Trophoblast cell (in vitro differentiated cells and primary cell): ENCODE results near the gene SERPINI2.

Experiments used
- DNase-seq, 2 donors: peaks; one replicate each; pipeline ENCODE4 v3.0.0-alpha.2; 2016
- H2AFZ ChIP-seq: 2 replicates; pipeline ENCODE4 v1.6.1; 2013; ENCODE audit warnings: low read length, moderate library complexity, mild to moderate bottlenecking; ENCODE audit not compliant: insufficient read depth, poor library complexity
- H2AK5ac ChIP-seq: 2 replicates; pipeline ENCODE4 v1.6.1; 2013; ENCODE audit warnings: mild to moderate bottlenecking, low read length
- H2BK120ac ChIP-seq: 2 replicates; pipeline ENCODE4 v1.6.1; 2013; ENCODE audit warnings: low read length, mild to moderate bottlenecking, moderate library complexity; ENCODE audit not compliant: insufficient read depth, poor library complexity
- H2BK12ac ChIP-seq: 2 replicates; pipeline ENCODE4 v1.6.1; 2013; ENCODE audit warnings: mild to moderate bottlenecking, low read length, moderate library complexity
- H2BK5ac ChIP-seq: 2 replicates; pipeline ENCODE4 v1.6.1; 2013; ENCODE audit warnings: low read length, low read depth, moderate library complexity, mild to moderate bottlenecking; ENCODE audit not compliant: poor library complexity
- H3K14ac ChIP-seq: 2 replicates; pipeline ENCODE4 v1.6.1; 2013; ENCODE audit warnings: mild to moderate bottlenecking, low read length
- H3K18ac ChIP-seq: 2 replicates; pipeline ENCODE4 v1.6.1; 2013; ENCODE audit warnings: mild to moderate bottlenecking, low read length
- H3K23ac ChIP-seq: 2 replicates; pipeline ENCODE4 v1.6.1; 2013; ENCODE audit warnings: low read length
- H3K27ac ChIP-seq: 2 replicates; pipeline ENCODE4 v1.5.1; 2013; ENCODE audit warnings: low read depth, mild to moderate bottlenecking, inconsistent platforms, low read length, moderate library complexity
- H3K27me3 ChIP-seq: 2 replicates; pipeline ENCODE4 v1.6.1; 2013; ENCODE audit warnings: inconsistent platforms, mild to moderate bottlenecking, low read length, moderate library complexity; ENCODE audit not compliant: insufficient read depth
- H3K36me3 ChIP-seq, 2 experiments: 1 replicate in 1 of 2; 2 replicates in 1 of 2; pipeline ENCODE4 v1.6.1; 2013; ENCODE audit warnings: low read length in 2 of 2, mild to moderate bottlenecking in 2 of 2, moderate library complexity in 1 of 2; ENCODE audit not compliant: insufficient read depth in 2 of 2, control insufficient read depth in 1 of 2
- H3K4ac ChIP-seq: 2 replicates; pipeline ENCODE4 v1.6.1; 2013; ENCODE audit warnings: low read depth, mild to moderate bottlenecking, low read length, moderate library complexity
- H3K4me1 ChIP-seq, 2 experiments: 1 replicate in 1 of 2; 2 replicates in 1 of 2; pipeline ENCODE4 v1.6.1; 2013; ENCODE audit warnings: low read length in 2 of 2, mild to moderate bottlenecking in 2 of 2, moderate library complexity in 1 of 2; ENCODE audit not compliant: insufficient read depth in 2 of 2, control insufficient read depth in 1 of 2
- H3K4me2 ChIP-seq: 2 replicates; pipeline ENCODE4 v1.6.1; 2013; ENCODE audit warnings: inconsistent platforms, mild to moderate bottlenecking, low read length, moderate library complexity
- H3K4me3 ChIP-seq: 2 replicates; pipeline ENCODE4 v1.5.1; 2013; ENCODE audit warnings: mild to moderate bottlenecking, low read depth, low read length, inconsistent platforms
- H3K79me1 ChIP-seq: one replicate; pipeline ENCODE4 v1.6.1; 2013; ENCODE audit warnings: low read length
- H3K79me2 ChIP-seq: 2 replicates; pipeline ENCODE4 v1.6.1; 2013; ENCODE audit warnings: low read length, mild to moderate bottlenecking; ENCODE audit not compliant: control insufficient read depth, insufficient read depth, poor library complexity
- H3K9ac ChIP-seq: 2 replicates; pipeline ENCODE4 v1.6.1; 2013; ENCODE audit warnings: mild to moderate bottlenecking, low read length
- H3K9me3 ChIP-seq: 2 replicates; pipeline ENCODE4 v1.6.1; 2013; ENCODE audit warnings: low read depth, mild to moderate bottlenecking, control low read depth, inconsistent platforms, low read length; ENCODE audit not compliant: insufficient read depth
- H4K12ac ChIP-seq: 2 replicates; pipeline ENCODE4 v1.6.1; 2013; ENCODE audit warnings: low read depth, mild to moderate bottlenecking, low read length, moderate library complexity
- H4K8ac ChIP-seq: 2 replicates; pipeline ENCODE4 v1.6.1; 2013; ENCODE audit warnings: low read depth, mild to moderate bottlenecking, low read length, moderate library complexity
- H4K91ac ChIP-seq: one replicate; pipeline ENCODE4 v1.6.1; 2013; ENCODE audit warnings: low read depth, mild to moderate bottlenecking, low read length, moderate library complexity
- WGBS: extraction: QIAGEN DNeasy Blood & Tissue Kit; methylation state at CpG from one replicate; pipeline ENCODE4 v1.1.7; 2013; ENCODE audit warnings: missing lambda C conversion rate; ENCODE audit not compliant: insufficient read length, insufficient coverage; ENCODE audit errors: extremely low coverage; 5-methylcytosine and 5-hydroxymethylcytosine counted together

SERPINI2 gene

DNA sequence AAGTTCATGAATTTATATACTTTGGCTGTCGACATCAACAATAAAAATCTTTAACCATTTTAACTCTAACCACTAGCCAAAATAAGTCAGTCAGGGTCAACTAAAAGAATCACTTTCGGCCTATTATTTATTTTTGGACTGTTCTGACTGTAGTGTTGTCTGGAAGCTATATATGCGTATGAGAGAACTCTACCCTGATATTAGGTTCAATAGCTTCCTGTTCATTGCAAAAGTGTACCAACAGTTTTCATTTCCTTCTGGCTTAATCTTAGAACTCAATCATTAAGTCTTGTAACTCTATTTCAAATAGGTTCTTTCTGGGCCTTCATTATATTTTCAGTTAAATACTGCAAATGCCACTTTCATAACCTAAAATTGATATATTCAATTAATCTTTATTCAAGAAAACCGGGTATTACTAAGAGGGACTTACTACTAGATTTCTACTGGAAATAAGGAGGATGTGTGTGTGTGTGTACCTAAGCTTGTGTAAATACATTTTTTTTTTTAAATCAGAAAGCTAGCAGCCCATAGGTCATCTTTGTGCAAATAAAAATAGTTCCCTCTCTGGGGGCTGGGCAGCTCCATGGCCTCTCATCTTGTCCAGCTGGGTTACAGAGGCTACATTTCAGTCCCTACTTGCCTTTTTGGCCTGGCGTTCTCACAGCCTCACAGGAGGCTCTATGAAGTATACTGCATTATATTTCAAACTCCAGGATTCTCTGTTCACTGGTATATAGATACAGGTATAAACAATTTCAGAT lies 5.8 kb downstream of the SERPINI2 start:
- Histone ChIP-seq H3K14ac (no peak overlapping the region), H2BK5ac (no peak overlapping the region), H3K4me1 (no peaks in the 10 kb centered on the region), H3K36me3 (no peaks in the 10 kb centered on the region), H2AK5ac (no peak overlapping the region), H4K12ac (no peak overlapping the region), H2BK12ac (no peak overlapping the region), H3K18ac (no peak overlapping the region), H3K4me3 (no peak overlapping the region), H3K23ac (no peak overlapping the region), H3K4ac (no peak overlapping the region), H4K8ac (no peak overlapping the region), H2AFZ (no peak overlapping the region), H2BK120ac (no peak overlapping the region), H3K79me2 (no peaks in the 10 kb centered on the region), H3K27me3 (no peaks in the 10 kb centered on the region), H3K9ac (no peak overlapping the region), H3K27ac (no peak overlapping the region), H3K9me3 (no peaks in the 10 kb centered on the region), H3K79me1 (no peaks in the 10 kb centered on the region), H3K4me2 (no peak overlapping the region), H4K91ac (no peak overlapping the region)
- no peak for DNase-seq
- no CpG with 5 or more reads among the region's 5 CpGs for WGBS

DNA sequence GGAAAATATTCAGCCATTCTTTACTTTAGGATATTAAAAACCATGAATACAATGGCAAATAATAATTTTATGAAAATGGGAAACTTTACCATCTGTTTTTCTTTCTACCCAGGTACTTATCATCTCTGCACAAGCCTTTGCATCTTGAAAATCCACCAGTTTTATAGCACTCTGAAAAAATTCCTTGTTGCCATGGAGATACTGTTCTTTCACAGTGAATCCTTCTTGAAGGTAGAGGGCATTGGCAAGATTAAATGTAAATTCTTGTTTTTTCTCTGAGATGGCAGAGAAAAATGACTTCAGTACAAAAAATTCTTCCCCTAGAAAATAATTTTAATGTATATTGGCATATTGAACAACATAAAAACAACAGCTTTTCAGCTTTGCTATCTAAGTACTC lies 6.9 kb downstream of the SERPINI2 start:
- no peak overlapping the region for H3K4me2 ChIP-seq
- no peaks in the 10 kb centered on the region for H3K4me1 ChIP-seq
- no peaks in the 10 kb centered on the region for H3K36me3 ChIP-seq
- H3K27ac ChIP-seq, result no peak overlapping the region
- no peak overlapping the region for H4K91ac ChIP-seq
- no peak overlapping the region for H2BK120ac ChIP-seq
- H2AFZ ChIP-seq, result no peak overlapping the region
- no peaks in the 10 kb centered on the region for H3K79me1 ChIP-seq
- H3K79me2 ChIP-seq, result no peaks in the 10 kb centered on the region
- DNase-seq, result no peak
- H3K4me3 ChIP-seq, result no peak overlapping the region
- no peaks in the 10 kb centered on the region for H3K27me3 ChIP-seq
- no peak overlapping the region for H2AK5ac ChIP-seq
- H4K12ac ChIP-seq, result no peak overlapping the region
- no peak overlapping the region for H3K23ac ChIP-seq
- H3K9ac ChIP-seq, result no peak overlapping the region
- H2BK12ac ChIP-seq, result no peak overlapping the region
- no peak overlapping the region for H3K18ac ChIP-seq
- H2BK5ac ChIP-seq, result no peak overlapping the region
- H4K8ac ChIP-seq, result no peak overlapping the region
- no peaks in the 10 kb centered on the region for H3K9me3 ChIP-seq
- H3K14ac ChIP-seq, result no peak overlapping the region
- no peak overlapping the region for H3K4ac ChIP-seq

DNA sequence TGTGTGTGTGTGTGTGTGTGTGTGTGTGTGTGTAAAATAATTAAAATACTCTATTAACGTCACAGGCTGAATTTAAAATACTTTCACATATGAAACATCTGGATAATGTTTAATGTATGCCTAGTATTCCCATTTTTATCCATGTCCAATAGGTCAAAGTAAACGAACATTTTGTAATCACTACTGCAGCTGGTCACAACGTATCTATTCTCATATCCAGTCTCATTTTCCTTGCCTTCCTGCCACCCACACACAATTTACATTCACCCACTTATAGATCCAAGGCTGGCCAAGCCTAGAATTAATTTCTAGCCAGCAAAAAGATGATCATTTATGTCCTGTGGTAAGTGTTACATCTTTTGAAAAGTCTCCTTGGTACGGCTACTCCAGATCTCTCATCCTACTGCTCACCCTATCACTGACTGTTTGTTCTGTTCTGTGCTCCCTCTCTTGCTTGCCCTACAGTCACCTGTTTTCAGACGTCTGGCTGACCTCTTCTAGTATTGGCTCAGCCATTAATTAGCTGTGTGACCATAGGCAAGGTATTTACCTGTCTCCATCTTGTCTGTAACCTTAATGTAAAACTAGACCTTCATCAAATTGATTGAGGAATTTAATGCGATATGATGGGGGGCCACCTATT lies 17.6 kb downstream of the SERPINI2 start:
- Histone ChIP-seq H3K23ac (no peak overlapping the region), H3K36me3 (no peaks in the 10 kb centered on the region), H2BK12ac (no peak overlapping the region), H3K79me1 (no peaks in the 10 kb centered on the region), H3K4me2 (no peak overlapping the region), H3K27ac (no peak overlapping the region), H2BK5ac (no peak overlapping the region), H2AK5ac (no peak overlapping the region), H2BK120ac (no peak overlapping the region), H3K9ac (no peak overlapping the region), H2AFZ (no peak overlapping the region), H3K27me3 (no peaks in the 10 kb centered on the region), H3K9me3 (no peaks in the 10 kb centered on the region), H3K4me3 (no peak overlapping the region), H3K4me1 (no peaks in the 10 kb centered on the region), H4K91ac (no peak overlapping the region), H3K4ac (no peak overlapping the region), H3K18ac (no peak overlapping the region), H3K79me2 (no peaks in the 10 kb centered on the region), H4K8ac (no peak overlapping the region), H3K14ac (no peak overlapping the region), H4K12ac (no peak overlapping the region)
- no CpG with 5 or more reads among the region's 6 CpGs for WGBS
- no peak for DNase-seq

GRCh38 chr3:167453815-167454214 lies 20.0 kb downstream of the SERPINI2 start:
- Histone ChIP-seq H4K12ac (no peak overlapping the region), H3K36me3 (no peaks in the 10 kb centered on the region), H2AK5ac (no peak overlapping the region), H3K9me3 (no peaks in the 10 kb centered on the region), H3K14ac (no peak overlapping the region), H2BK5ac (no peak overlapping the region), H3K27ac (no peak overlapping the region), H3K4me2 (no peak overlapping the region), H4K91ac (no peak overlapping the region), H3K27me3 (no peaks in the 10 kb centered on the region), H3K4me1 (no peaks in the 10 kb centered on the region), H3K79me1 (no peaks in the 10 kb centered on the region), H3K79me2 (no peaks in the 10 kb centered on the region), H3K4me3 (no peak overlapping the region), H2AFZ (no peak overlapping the region), H3K23ac (no peak overlapping the region), H3K18ac (no peak overlapping the region), H2BK12ac (no peak overlapping the region), H4K8ac (no peak overlapping the region), H2BK120ac (no peak overlapping the region), H3K4ac (no peak overlapping the region), H3K9ac (no peak overlapping the region)
- DNase-seq, result no peak
- no CpG with 5 or more reads among the region's 2 CpGs for WGBS
